Stimulated activated CD8-positive, alpha-beta memory T cell treated with anti-CD3 and anti-CD28 coated beads, Interleukin-2, amount 100 ng/mL, for 48 hours (primary cell): ENCODE results near the gene CXCR4.
"Not testable (repeated sequence)": the region's sequence is repeated elsewhere in the genome, so short reads cannot be mapped to it uniquely, and the experiment has no call there.

Experiments used
- DNase-seq, 2 donors: peaks; one replicate each; pipeline ENCODE4 v3.0.0-alpha.2; 2020; ENCODE audit warnings: low read depth in 2 of 2

The CXCR4 gene

DNA sequence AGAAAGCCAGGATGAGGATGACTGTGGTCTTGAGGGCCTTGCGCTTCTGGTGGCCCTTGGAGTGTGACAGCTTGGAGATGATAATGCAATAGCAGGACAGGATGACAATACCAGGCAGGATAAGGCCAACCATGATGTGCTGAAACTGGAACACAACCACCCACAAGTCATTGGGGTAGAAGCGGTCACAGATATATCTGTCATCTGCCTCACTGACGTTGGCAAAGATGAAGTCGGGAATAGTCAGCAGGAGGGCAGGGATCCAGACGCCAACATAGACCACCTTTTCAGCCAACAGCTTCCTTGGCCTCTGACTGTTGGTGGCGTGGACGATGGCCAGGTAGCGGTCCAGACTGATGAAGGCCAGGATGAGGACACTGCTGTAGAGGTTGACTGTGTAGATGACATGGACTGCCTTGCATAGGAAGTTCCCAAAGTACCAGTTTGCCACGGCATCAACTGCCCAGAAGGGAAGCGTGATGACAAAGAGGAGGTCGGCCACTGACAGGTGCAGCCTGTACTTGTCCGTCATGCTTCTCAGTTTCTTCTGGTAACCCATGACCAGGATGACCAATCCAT, 2.7 kb downstream of the CXCR4 start:
- DNase-seq: no peak

DNA sequence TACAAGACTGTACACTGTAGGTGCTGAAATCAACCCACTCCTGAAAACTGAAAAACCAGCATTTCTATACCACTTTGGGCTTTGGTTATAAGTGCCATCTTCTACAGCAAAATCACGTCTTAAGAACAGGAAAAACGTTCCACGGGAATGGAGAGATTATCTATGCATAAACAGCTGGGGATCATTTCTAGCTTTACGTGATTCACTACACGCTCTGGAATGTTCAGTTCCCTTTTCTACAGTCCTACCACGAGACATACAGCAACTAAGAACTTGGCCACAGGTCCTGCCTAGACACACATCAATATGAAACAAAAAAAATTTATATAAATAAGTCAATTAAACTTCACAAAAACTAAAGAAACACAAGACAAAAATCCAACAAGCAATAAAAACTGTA, 3.6 kb downstream of the CXCR4 start:
- no peak for DNase-seq

DNA sequence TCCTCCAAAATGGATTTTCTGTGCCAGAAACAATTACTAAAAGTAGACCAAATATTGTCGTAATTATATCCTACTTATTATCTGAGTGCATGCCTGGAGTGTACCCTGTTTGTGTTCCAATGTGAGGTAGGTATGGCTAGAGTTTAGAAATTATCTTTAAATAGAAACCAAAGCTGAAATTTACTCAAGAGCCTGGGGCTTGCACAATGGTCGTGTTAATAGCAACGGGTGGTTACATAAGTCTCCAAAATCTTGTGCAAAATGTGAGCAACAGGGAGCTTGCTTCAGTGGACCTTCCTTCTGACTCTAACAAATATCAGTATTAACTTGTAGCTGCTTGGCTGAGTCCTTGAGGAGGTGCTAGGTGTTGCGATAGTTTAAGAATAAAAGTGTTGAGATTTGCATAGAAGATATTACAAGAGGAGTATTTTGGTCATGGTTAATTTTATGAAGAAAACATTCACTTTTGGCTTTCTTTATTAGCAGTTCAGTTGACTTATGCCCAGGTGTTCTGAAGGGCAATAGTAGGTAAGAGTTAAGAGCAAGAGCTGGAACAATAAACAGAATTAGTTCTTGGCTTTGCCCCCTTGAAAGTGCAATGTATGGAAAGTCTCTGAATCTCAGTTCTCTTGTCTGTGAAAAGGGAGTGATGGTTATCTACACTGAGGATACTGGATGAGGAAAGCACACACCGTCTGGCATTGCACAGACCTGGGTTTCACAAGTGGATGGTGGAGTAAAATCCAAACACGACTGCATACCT, 4.6 kb downstream of the CXCR4 start:
- no peak for DNase-seq

DNA sequence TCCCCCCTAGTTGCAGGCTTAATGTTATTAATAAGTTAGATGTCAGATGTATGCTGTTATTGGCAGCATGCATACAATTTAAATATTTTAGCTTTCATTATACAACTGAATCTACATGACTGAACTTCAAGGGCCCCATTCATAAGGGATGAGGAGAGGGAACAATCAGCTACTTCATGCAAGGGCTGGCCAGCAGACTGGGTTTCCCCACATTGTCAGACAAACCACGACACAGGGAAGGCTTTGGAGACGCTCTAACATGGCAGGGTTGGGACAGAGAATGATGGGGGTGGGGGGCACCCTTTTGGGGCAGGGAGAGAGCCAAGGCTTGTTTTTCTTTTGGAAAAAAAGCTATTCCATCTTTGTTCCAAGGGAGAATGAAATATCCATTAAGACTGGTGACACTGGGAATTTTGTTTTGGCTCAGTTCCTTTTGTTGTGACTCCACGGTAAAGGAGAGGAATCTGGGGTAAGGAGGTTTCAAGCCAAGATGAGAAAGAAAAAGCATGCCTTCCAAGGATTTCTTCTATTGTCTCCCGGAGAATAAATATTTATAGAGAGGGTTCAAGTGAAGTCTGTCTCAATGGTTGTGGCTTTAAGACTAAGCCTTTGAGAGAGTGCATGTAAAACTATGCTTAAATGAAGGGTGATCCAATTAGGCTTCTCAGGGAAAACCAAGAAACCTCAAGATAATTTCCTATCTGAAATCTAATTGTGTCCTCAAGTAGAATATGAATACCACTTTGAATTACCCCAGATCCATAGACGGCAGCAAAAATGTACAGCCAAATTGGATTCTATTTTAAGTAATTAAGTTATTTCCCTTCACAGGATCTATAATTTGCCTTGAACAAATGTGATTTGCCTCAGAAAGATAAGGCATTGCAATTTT, 5.4 kb downstream of the CXCR4 start:
- no peak for DNase-seq

DNA sequence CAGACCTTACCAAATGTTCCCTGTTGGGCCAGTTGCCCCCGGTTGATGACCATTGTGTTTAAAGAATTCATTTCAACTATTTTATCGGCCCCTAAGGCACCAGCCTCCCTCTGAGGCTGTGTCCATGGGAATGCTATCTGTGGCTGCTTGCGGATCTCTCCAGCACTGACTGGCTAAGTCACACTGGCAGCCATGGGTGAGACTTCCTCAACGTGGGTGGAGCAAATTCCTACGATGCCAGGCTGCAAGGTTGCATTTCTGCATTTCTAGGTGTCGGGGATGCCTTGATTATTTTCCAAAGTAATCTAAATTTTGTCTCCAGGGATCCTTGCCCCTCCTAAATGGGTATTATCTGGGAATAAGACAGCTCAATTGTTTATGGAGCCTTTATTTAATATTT, 6.2 kb downstream of the CXCR4 start:
- DNase-seq: no peak

DNA sequence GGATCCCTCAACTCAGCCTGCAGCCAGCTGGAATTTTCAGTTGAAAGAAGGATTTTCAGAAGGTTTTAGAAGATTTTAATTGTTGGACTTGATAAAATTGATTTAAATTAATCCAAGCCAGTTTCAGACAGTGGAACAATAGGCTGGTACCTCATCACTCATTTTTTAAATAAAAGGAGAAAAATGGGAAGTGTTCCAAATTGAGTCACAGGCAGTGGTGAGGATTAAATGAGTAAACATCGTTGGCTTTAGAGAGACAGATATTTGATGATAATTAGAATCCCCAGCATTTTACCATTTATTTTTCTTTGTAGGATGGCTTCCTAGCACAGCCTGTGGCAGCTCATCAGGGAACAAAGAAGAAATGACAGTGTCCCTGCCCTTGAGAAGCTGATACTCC, 7.4 kb downstream of the CXCR4 start:
- DNase-seq: no peak

GRCh38 chr2:136108463-136108862, 9.5 kb downstream of the CXCR4 start:
- DNase-seq: no peak

DNA sequence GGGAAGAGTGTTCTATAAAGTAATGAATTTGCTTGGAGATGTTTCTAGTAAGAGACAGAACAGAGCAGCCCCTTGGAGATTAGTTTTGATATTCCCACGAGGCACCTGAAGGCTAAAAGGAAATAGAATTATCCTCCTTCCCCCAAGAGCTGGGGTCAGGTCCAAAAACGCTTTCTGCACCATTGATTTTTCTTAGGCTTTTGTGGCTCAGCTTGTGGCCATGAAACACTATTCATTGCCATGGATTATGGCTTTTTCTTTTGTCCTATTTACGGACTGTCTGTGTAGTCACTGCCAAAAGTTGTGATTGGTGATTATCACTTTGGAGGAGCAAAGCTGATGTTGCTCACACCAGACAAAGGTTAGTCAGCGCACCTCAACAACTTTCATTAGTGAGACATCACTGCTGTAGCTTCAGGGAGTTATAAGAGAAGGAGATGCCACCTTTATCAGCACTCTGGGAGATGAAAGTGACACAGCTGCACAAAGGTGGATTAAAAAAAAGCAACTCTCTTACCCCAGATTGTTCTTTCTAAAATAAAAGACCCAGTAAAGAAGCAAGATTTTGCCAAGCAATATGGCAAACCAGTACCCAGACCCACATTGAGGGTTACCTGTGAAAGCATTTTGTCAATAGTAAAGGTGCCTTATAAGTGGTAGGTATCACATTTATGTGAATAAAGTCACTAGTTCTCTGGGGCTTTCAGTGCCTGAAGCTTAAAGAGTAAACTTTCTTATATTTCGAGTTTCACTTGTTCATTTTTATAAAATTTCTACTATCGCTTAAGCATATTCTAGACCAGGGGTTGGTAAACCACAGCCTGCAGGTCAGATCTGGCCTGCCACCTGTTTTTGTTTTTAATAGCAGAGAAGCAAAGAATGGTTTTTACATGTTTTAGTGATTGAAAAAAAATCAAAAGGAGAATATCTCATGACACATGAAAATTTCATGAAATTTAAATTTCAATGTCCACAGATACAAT, 10.6 kb downstream of the CXCR4 start:
- no peak for DNase-seq

DNA sequence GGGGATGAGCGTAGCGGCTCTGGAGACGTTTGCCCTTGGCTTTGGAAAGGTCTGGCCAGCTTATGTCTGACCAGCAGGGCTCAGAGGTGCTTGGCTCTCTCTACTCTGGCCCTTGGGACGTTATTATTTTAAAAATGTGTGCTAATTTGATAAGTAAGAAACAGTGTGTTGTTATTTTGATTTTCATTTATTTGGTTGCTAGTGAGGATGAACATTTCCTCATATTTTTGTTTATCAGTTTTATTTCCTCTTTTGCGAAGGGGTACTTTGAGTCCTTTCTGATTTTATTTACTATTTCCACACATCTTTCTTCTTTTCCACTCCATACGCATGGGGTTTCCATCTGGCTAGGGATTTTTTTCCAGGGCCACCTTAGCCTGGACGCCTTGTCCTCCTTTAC, 11.4 kb downstream of the CXCR4 start:
- no peak for DNase-seq

- DNase-seq: no peak
These were observed 13.0 kb downstream of the CXCR4 start for GRCh38 chr2:136104977-136105376.

- DNase-seq: no peak
These were observed 16.9 kb downstream of the CXCR4 start for GRCh38 chr2:136101042-136101441.

GRCh38 chr2:136098441-136098840, 19.5 kb downstream of the CXCR4 start:
- no peak for DNase-seq

DNA sequence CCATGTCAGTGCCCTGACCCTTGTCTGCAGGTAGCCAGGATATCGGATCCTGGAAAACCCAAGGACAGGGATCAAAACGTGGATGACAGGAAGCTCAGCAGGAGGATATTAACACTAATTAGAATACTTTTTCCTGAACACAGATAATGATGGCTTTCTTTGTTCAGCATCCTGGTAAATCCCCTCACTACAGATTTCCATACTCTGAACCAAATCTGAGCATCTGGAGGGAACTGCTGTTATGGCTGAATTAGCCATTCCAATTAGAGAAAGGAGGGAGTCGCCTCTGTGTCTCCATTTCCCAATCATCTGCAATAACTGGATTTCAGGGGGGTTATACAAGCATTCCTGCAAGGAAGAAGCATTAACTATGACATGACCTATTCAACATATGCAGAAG, 24.4 kb downstream of the CXCR4 start:
- DNase-seq: no peak

- no peak for DNase-seq
These were observed 26.1 kb downstream of the CXCR4 start for GRCh38 chr2:136091899-136092298.

- DNase-seq: not testable (repeated sequence)
These were observed 30.0 kb downstream of the CXCR4 start for GRCh38 chr2:136087901-136088460.

DNA sequence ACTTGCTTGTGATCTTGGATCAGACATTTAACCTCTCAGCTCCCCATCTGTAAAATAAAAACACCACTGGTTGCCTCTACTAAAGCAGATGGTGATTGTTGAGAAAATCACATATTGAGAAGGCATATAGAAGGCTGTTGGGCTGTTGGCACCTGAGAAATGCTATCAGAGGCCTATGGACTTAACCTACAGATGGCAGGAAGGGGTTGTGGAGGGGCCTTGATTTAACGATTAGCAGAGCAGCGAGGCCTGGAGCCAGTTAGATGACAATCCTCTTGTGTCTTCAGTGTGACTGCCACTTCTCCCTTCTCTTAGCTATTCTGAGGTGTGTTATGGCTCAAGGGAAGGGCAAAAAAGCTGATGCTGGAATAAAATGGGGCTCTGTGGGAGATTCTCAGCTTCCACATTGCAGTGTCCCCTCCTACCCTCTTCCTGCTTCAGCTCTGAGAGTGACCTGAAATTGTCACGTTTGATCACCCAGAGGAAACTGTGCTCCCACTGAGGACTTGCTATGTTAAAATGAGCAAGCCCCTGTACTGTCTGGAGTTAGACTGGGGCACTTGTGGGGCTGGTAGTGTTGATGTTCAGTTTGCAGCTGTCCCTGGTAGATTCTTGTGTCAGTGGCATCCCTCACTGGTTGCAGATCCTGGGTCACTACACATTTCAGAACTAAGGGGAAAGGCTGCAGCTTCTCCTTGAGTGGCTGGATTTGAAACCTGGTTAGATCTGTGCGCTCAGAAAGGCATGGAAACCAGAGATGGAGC, 31.5 kb downstream of the CXCR4 start:
- DNase-seq: no peak

DNA sequence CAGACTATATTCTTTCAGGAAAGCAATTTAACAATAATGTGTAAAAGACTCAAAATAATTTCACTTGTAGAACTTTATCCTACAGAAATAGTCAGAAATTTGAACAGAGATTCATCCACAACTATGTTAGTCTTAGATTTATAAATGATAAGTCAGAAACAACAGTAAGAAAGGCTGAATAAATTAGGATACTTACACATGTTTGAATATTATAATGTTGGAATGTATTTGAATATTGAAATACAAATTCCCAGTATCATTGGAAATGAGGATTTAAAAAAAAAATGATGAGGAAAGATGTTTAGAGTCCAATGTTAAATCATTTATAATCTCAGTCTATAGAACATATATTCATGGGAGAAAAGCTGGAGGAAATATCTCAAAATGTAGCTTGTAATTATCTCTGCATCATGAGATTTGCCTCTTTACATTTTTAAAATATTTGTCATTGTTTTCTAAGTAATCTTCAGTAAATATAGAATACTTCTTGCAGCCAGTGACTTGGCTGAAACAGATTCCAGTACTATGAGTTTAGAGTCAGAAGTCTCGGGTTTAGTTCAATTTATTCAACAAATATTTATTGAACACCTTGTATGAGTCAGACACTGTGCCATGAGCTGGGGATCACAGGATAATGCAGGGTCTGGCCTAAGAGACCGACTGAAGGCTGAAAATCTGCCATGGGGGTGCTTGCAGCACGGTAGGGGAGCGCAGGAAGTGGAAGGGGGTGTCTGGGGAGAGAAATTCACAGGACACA, 32.3 kb downstream of the CXCR4 start:
- DNase-seq: no peak

- no peak for DNase-seq
These were observed 36.3 kb downstream of the CXCR4 start for GRCh38 chr2:136081582-136082210.

DNA sequence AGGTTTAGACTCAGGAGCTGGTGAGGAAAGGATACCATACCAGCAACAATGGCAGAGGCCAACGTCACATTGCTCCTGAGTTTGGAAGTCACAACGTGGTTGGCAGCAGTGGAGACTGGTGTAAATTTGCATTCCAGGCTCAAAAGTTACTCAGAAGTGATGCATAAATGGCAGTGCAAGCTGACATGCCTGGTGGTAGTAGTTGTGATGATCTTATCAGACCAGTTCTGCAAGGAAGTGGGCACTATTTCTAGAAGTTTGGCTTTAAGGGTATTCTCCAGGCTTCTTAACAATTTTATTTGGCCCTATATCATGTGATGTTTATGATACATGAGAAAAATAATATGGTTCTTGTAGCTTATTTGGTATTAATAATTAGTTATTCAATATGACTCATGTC, 37.8 kb downstream of the CXCR4 start:
- no peak for DNase-seq
